IMR-90 (cell line): ENCODE results near the gene SLAMF1. TPM values are rescaled to one million over a fixed set of nuclear protein-coding genes. Genes with fewer than 3 reads are reported as not detected.

Experiments used
- ATAC-seq: fragments of 200-7000 bp; cut with Tn5 transposase; 2 replicates; pipeline ENCODE4 v1.9.1; 2020; ENCODE audit warnings: low read depth, mild to moderate bottlenecking, moderate library complexity
- BruUV-seq: library from RNA; stranded (reverse); fragments of 400-500 nt; replicated peaks from 2 replicates; lab custom pipeline; 2021; lab: Mats Ljungman, UMichigan
- CTCF ChIA-PET: fragments of 300-600 bp; formaldehyde crosslinking; extraction: SDS; loops from one replicate; lab custom pipeline; 2021; ENCODE audit warnings: antibody characterized with exemption; lab: Yijun Ruan, JAX
- POLR2A ChIA-PET: fragments of 300-600 bp; sonication (Branson Sonifier 250); formaldehyde crosslinking; loops from one replicate; lab custom pipeline; 2022; ENCODE audit warnings: antibody characterized with exemption; ENCODE audit not compliant: unreplicated experiment; lab: Charles Lee
- DNase-seq: peaks from one replicate; pipeline ENCODE4 v3.0.0; 2013
- H2AFZ ChIP-seq: replicated peaks from 2 replicates; pipeline ENCODE3; 2013; ENCODE audit warnings: low read length, mild to moderate bottlenecking; ENCODE audit not compliant: poor library complexity
- H2AK5ac ChIP-seq: 2 replicates; pipeline ENCODE4 v1.6.1; 2013; ENCODE audit warnings: low read depth, low read length, inconsistent platforms
- H2AK9ac ChIP-seq: replicated peaks from 2 replicates; pipeline ENCODE3; 2013; ENCODE audit warnings: mild to moderate bottlenecking, low read depth, low read length, moderate library complexity; ENCODE audit not compliant: poor library complexity
- H2BK120ac ChIP-seq: 2 replicates; pipeline ENCODE4 v1.6.1; 2013; ENCODE audit warnings: low read depth, low read length, inconsistent platforms
- H2BK15ac ChIP-seq: 3 replicates; pipeline ENCODE4 v1.6.1; 2013; ENCODE audit warnings: low read depth, low read length, inconsistent platforms
- H2BK20ac ChIP-seq: 2 replicates; pipeline ENCODE4 v1.6.1; 2013; ENCODE audit warnings: low read depth, mild to moderate bottlenecking, inconsistent platforms, low read length, moderate library complexity
- H2BK5ac ChIP-seq: 2 replicates; pipeline ENCODE4 v1.6.1; 2013; ENCODE audit warnings: mild to moderate bottlenecking, low read depth, low read length, inconsistent platforms; ENCODE audit not compliant: poor library complexity, severe bottlenecking
- H3K14ac ChIP-seq: replicated peaks from 2 replicates; pipeline ENCODE4 v1.6.1; 2013; ENCODE audit warnings: low read depth, low read length, inconsistent platforms
- H3K18ac ChIP-seq: 2 replicates; pipeline ENCODE4 v1.6.1; 2013; ENCODE audit warnings: low read depth, low read length, control low read depth
- H3K23ac ChIP-seq: 2 replicates; pipeline ENCODE4 v1.6.1; 2013; ENCODE audit warnings: low read depth, low read length, inconsistent platforms
- H3K27ac ChIP-seq: 2 replicates; pipeline ENCODE4 v1.5.1; 2013; ENCODE audit warnings: mild to moderate bottlenecking, control low read depth, low read length; ENCODE audit not compliant: insufficient read depth
- H3K27me3 ChIP-seq: 2 replicates; pipeline ENCODE4 v1.6.1; 2013; ENCODE audit warnings: low read length; ENCODE audit not compliant: control insufficient read depth, insufficient read depth
- H3K36me3 ChIP-seq: 2 replicates; pipeline ENCODE4 v1.6.1; 2013; ENCODE audit warnings: low read length, mixed read lengths; ENCODE audit not compliant: control insufficient read depth, insufficient read depth
- H3K4ac ChIP-seq: 2 replicates; pipeline ENCODE4 v1.6.1; 2013; ENCODE audit warnings: low read depth, low read length, inconsistent platforms
- H3K4me1 ChIP-seq: 2 replicates; pipeline ENCODE4 v1.6.1; 2013; ENCODE audit warnings: low read length, mixed read lengths; ENCODE audit not compliant: control insufficient read depth, insufficient read depth
- H3K4me2 ChIP-seq: 2 replicates; pipeline ENCODE4 v1.6.1; 2013; ENCODE audit warnings: low read depth, mild to moderate bottlenecking, control low read depth, low read length, moderate library complexity
- H3K4me3 ChIP-seq: 2 replicates; pipeline ENCODE4 v1.5.1; 2013; ENCODE audit warnings: low read depth, mild to moderate bottlenecking, control low read depth, low read length, moderate library complexity; ENCODE audit not compliant: insufficient read depth
- H3K56ac ChIP-seq: 2 replicates; pipeline ENCODE4 v1.6.1; 2013; ENCODE audit warnings: low read length, inconsistent platforms; ENCODE audit not compliant: insufficient read depth; ENCODE audit errors: extremely low read depth
- H3K79me1 ChIP-seq, 2 experiments: 2 replicates each; pipeline ENCODE4 v1.6.1; 2013; ENCODE audit warnings: low read length in 2 of 2, inconsistent platforms in 1 of 2, low read depth in 1 of 2
- H3K9ac ChIP-seq: 2 replicates; pipeline ENCODE4 v1.6.1; 2013; ENCODE audit warnings: low read depth, low read length, control low read depth
- H3K9me1 ChIP-seq: 2 replicates; pipeline ENCODE4 v1.6.1; 2013; ENCODE audit warnings: low read length, inconsistent platforms; ENCODE audit not compliant: insufficient read depth
- H3K9me3 ChIP-seq: 2 replicates; pipeline ENCODE4 v1.6.1; 2013; ENCODE audit warnings: low read length; ENCODE audit not compliant: control insufficient read depth, insufficient read depth
- H4K20me1 ChIP-seq: 2 replicates; pipeline ENCODE4 v1.6.1; 2013; ENCODE audit warnings: low read length, inconsistent platforms; ENCODE audit not compliant: insufficient read depth
- H4K5ac ChIP-seq: 2 replicates; pipeline ENCODE4 v1.6.1; 2013; ENCODE audit warnings: mild to moderate bottlenecking, low read depth, low read length, control low read depth
- H4K8ac ChIP-seq, 2 experiments: 2 replicates each; pipeline ENCODE4 v1.6.1; 2013; ENCODE audit warnings: low read depth in 2 of 2, low read length in 2 of 2, control low read depth in 1 of 2, inconsistent platforms in 1 of 2
- H4K91ac ChIP-seq: 2 replicates; pipeline ENCODE4 v1.6.1; 2013; ENCODE audit warnings: low read depth, low read length, inconsistent platforms; ENCODE audit not compliant: insufficient read depth
- BHLHE40 ChIP-seq: fragments of 150-350 bp; IDR thresholded peaks from 2 replicates; pipeline ENCODE4 v1.6.1; 2016; ENCODE audit warnings: mild to moderate bottlenecking, low read depth, low read length
- CEBPB ChIP-seq: IDR thresholded peaks from 2 replicates; pipeline ENCODE4 v1.6.1; 2012; ENCODE audit warnings: low read depth, low read length, improper control_type of control experiment
- CHD1 ChIP-seq: IDR thresholded peaks from 2 replicates; pipeline ENCODE4 v1.6.1; 2012; ENCODE audit warnings: low read depth, low read length, improper control_type of control experiment
- CTCF ChIP-seq: conservative IDR thresholded peaks from 2 replicates; pipeline ENCODE4 v1.5.1; 2012; ENCODE audit warnings: mild to moderate bottlenecking, low read depth, low read length, improper control_type of control experiment
- ELK1 ChIP-seq: fragments of 150-350 bp; IDR thresholded peaks from 2 replicates; pipeline ENCODE4 v1.6.1; 2016; ENCODE audit warnings: low read depth, mild to moderate bottlenecking, low read length, moderate library complexity, borderline replicate concordance
- FOS ChIP-seq: fragments of 150-350 bp; IDR thresholded peaks from 2 replicates; pipeline ENCODE4 v1.6.1; 2016; ENCODE audit warnings: low read depth, low read length
- MAFK ChIP-seq: IDR thresholded peaks from 2 replicates; pipeline ENCODE4 v1.6.1; 2012; ENCODE audit warnings: low read depth, low read length, improper control_type of control experiment
- MAZ ChIP-seq: IDR thresholded peaks from 2 replicates; pipeline ENCODE4 v1.6.1; 2012; ENCODE audit warnings: low read depth, mild to moderate bottlenecking, low read length, improper control_type of control experiment, moderate library complexity, borderline replicate concordance
- MXI1 ChIP-seq: IDR thresholded peaks from 2 replicates; pipeline ENCODE4 v1.6.1; 2012; ENCODE audit warnings: low read depth, mild to moderate bottlenecking, low read length, moderate library complexity, borderline replicate concordance
- NFE2L2 ChIP-seq: fragments of 150-350 bp; IDR thresholded peaks from 2 replicates; pipeline ENCODE4 v1.6.1; 2016; ENCODE audit warnings: low read depth, mild to moderate bottlenecking, low read length
- POLR2A ChIP-seq: IDR thresholded peaks from 2 replicates; pipeline ENCODE4 v1.6.1; 2012; ENCODE audit warnings: mild to moderate bottlenecking, low read depth, low read length
- RAD21 ChIP-seq: IDR thresholded peaks from 2 replicates; pipeline ENCODE4 v1.6.1; 2012; ENCODE audit warnings: low read length, improper control_type of control experiment
- RCOR1 ChIP-seq: IDR thresholded peaks from 2 replicates; pipeline ENCODE4 v1.6.1; 2012; ENCODE audit warnings: mild to moderate bottlenecking, low read length, improper control_type of control experiment; ENCODE audit not compliant: insufficient replicate concordance
- SMC3 ChIP-seq: fragments of 150-350 bp; IDR thresholded peaks from 2 replicates; pipeline ENCODE4 v1.6.1; 2016; ENCODE audit warnings: low read depth, mild to moderate bottlenecking, antibody characterized with exemption, low read length, moderate library complexity
- USF2 ChIP-seq: fragments of 150-350 bp; IDR thresholded peaks from 2 replicates; pipeline ENCODE4 v1.6.1; 2017; ENCODE audit warnings: mild to moderate bottlenecking, antibody characterized with exemption, low read length, low read depth
- WGBS, 2 experiments: methylation state at CpG; one replicate each; pipeline versions ENCODE4 v1.1.5 to v1.1.7; 2013; ENCODE audit warnings: missing lambda C conversion rate in 2 of 2; ENCODE audit not compliant: insufficient read length in 1 of 2; ENCODE audit errors: extremely low coverage in 2 of 2; 5-methylcytosine and 5-hydroxymethylcytosine counted together
- dilution Hi-C: fragments of 300-500 bp; cut with HindIII; formaldehyde crosslinking; loops from one replicate; pipeline ENCODE4 v1.14.3; 2018; ENCODE audit warnings: low sequenced_read_pairs; ENCODE audit not compliant: unreplicated experiment
- in situ Hi-C: fragments of 300-500 bp; cut with MboI; formaldehyde crosslinking; loops from 3 replicates; pipeline ENCODE4 v1.14.3; 2019; ENCODE audit warnings: low sequenced_read_pairs, inconsistent platforms, mixed read lengths
- intact Hi-C: fragments of 100-400 bp; cut with micrococcal nuclease; formaldehyde crosslinking; loops from 2 replicates; pipeline ENCODE4 v1.10.0; 2022
- polyA plus RNA-seq, 3 experiments: library from polyadenylated mRNA; depleted of rRNA; stranded (reverse); fragments of >200 nt; gene quantifications; 2 replicates each; pipeline ENCODE4 v1.2.3, GENCODE V29; 2012; ENCODE audit warnings: low replicate concordance in 1 of 3
- total RNA-seq: library from RNA; depleted of rRNA; stranded (reverse); fragments of >200 nt; gene quantifications from 2 replicates; pipeline ENCODE4 v1.2.3, GENCODE V29; 2012

SLAMF1 gene
- total and polyA plus RNA-seq, 2 of the 4 experiments (the other 2 are of a cell fraction): not detected

GRCh38 chr1:160584784-160585183, 62.1 kb downstream of the SLAMF1 start:
- Histone ChIP-seq H2BK15ac (no peak overlapping the region), H2BK5ac (no peak overlapping the region), H3K27ac (no peak overlapping the region), H2AK5ac (no peak overlapping the region), H2BK20ac (no peak overlapping the region), H3K4me2 (no peak overlapping the region), H3K56ac (no peak overlapping the region), H2AK9ac (no peak overlapping the region), H4K5ac (no peak overlapping the region), H3K23ac (no peak overlapping the region), H3K9me1 (no peaks in the 10 kb centered on the region), H4K8ac (no peak overlapping the region), H3K18ac (no peak overlapping the region), H3K14ac (no peak overlapping the region), H3K27me3 (no peaks in the 10 kb centered on the region), H4K91ac (no peak overlapping the region), H3K79me1 (no peaks in the 10 kb centered on the region), H3K4me1 (no peaks in the 10 kb centered on the region), H3K36me3 (no peaks in the 10 kb centered on the region), H3K4ac (no peak overlapping the region), H2BK120ac (no peak overlapping the region), H3K4me3 (no peak overlapping the region), H4K20me1 (no peaks in the 10 kb centered on the region), H3K9ac (no peak overlapping the region), H2AFZ (no peak overlapping the region), H3K9me3 (no peaks in the 10 kb centered on the region)
- TF ChIP-seq RCOR1 (no peak), SMC3 (no peak), CHD1 (no peak), ELK1 (no peak), POLR2A (no peak), FOS (no peak), MAFK (no peak), CEBPB (no peak), USF2 (no peak), NFE2L2 (no peak), RAD21 (no peak), BHLHE40 (no peak), MXI1 (no peak), CTCF (no peak), MAZ (no peak)
- dilution Hi-C loops: no loop called here
- ChIA-PET POLR2A (no interaction called here), CTCF (no interaction called here)
- no TSS peak for BruUV-seq
- WGBS, 2 experiments: no CpG with 5 or more reads among the region's 1 CpG
- intact Hi-C loops: no loop called here
- in situ Hi-C loops: no loop called here
- ATAC-seq: no peak
- no peak for DNase-seq
